Measurements from ENCODE around the gene PIGU.
"Not testable (repeated sequence)": the region's sequence is repeated elsewhere in the genome, so short reads cannot be mapped to it uniquely, and the experiment has no call there.

The PIGU gene

GRCh38 chr20:34676642-34677373, at the start of gene PIGU:
Gene PIGU, minus strand, starts transcription at chr20:34677092. Its CDS starts 7 bp downstream, at chr20:34677085.
- H3K4me3 Mint-ChIP-seq = peak within 1 kb of the TSS; percentile 90
- H3K27me3 Mint-ChIP-seq = no peaks in the 10 kb centered on the region
- H3K4me1 Mint-ChIP-seq = peaks cover 21% of the 10 kb centered on the region
- peak within 1 kb of the TSS; percentile 98 for H3K27ac Mint-ChIP-seq
- no peaks in the 10 kb centered on the region for H3K9me3 Mint-ChIP-seq
- peaks cover 2% of the 10 kb centered on the region for H3K36me3 Mint-ChIP-seq

GRCh38 chr20:34724172-34724571, 47.3 kb upstream of the PIGU start:
- H3K9me3 Mint-ChIP-seq = no peaks in the 10 kb centered on the region
- H3K27me3 Mint-ChIP-seq = no peaks in the 10 kb centered on the region
- no peak overlapping the region for H3K27ac Mint-ChIP-seq
- H3K4me3 Mint-ChIP-seq = no peak overlapping the region
- H3K36me3 Mint-ChIP-seq = peaks cover 13% of the 10 kb centered on the region
- H3K4me1 Mint-ChIP-seq = no peaks in the 10 kb centered on the region

GRCh38 chr20:34722560-34722959, 45.7 kb upstream of the PIGU start:
- not testable (repeated sequence) for H3K27ac Mint-ChIP-seq, H3K4me1 Mint-ChIP-seq, H3K4me3 Mint-ChIP-seq, H3K27me3 Mint-ChIP-seq, H3K9me3 Mint-ChIP-seq
- peaks cover 14% of the 10 kb centered on the region for H3K36me3 Mint-ChIP-seq

DNA sequence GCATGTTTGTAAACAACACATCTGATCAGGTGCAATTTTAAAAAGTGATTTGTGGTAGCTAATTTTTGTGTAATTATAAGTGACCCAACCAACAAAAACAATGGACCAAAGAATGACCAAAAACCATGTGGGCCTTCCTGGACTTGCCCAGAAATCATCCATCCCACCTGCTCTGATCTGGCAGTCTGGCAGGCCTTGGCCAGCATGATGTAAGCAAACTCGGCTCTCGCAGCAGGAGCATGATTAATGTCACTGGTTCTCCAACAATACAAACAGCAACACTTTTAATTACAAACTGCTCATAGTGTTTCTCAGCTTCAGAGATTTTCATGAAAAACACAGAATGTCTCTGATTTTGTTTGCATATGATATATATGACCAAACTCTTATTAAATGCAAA, 43.4 kb upstream of the PIGU start:
- Mint-ChIP-seq H3K4me3 (no peak overlapping the region), H3K27me3 (no peaks in the 10 kb centered on the region), H3K27ac (no peak overlapping the region), H3K36me3 (peaks cover 1% of the 10 kb centered on the region), H3K4me1 (no peaks in the 10 kb centered on the region), H3K9me3 (no peaks in the 10 kb centered on the region)

- H3K9me3 Mint-ChIP-seq, H3K4me3 Mint-ChIP-seq, H3K36me3 Mint-ChIP-seq, H3K27ac Mint-ChIP-seq, H3K4me1 Mint-ChIP-seq, H3K27me3 Mint-ChIP-seq: not testable (repeated sequence)
Observed at GRCh38 chr20:34719242-34720017, 42.5 kb upstream of the PIGU start.

GRCh38 chr20:34717230-34718095, 40.6 kb upstream of the PIGU start:
- Mint-ChIP-seq H3K4me3 (no peak overlapping the region), H3K36me3 (peaks cover 4% of the 10 kb centered on the region), H3K27ac (no peak overlapping the region), H3K9me3 (no peaks in the 10 kb centered on the region), H3K27me3 (no peaks in the 10 kb centered on the region), H3K4me1 (peaks cover 8% of the 10 kb centered on the region)

GRCh38 chr20:34716921-34717229, 40.0 kb upstream of the PIGU start:
- Mint-ChIP-seq H3K27ac (no peak overlapping the region), H3K9me3 (no peaks in the 10 kb centered on the region), H3K4me1 (peaks cover 8% of the 10 kb centered on the region), H3K36me3 (peaks cover 4% of the 10 kb centered on the region), H3K4me3 (no peak overlapping the region), H3K27me3 (no peaks in the 10 kb centered on the region)

DNA sequence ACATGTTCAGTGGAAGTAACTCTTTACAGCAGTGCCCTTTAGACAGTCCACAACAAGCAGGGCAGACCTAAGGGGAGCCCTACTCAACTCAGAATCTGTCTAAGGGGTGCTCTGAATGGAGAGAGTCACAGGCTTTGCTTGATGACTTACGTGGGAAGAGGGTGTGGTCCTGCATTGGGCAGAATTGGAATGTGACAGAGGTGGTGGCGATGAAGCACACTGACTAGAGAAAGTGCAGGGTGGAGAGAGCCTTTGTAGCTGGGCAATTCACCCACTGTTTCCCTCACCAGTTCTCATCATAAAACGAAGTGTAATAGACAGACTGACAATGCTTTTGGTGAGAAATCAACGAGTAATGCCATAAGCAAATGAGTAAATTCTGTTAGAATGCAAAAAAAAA, 38.5 kb upstream of the PIGU start:
- Mint-ChIP-seq H3K9me3 (no peaks in the 10 kb centered on the region), H3K4me3 (no peak overlapping the region), H3K4me1 (peaks cover 12% of the 10 kb centered on the region), H3K27me3 (no peaks in the 10 kb centered on the region), H3K36me3 (peaks cover 4% of the 10 kb centered on the region), H3K27ac (no peak overlapping the region)

- H3K27me3 Mint-ChIP-seq, H3K9me3 Mint-ChIP-seq, H3K4me3 Mint-ChIP-seq, H3K36me3 Mint-ChIP-seq, H3K27ac Mint-ChIP-seq: not testable (repeated sequence)
- H3K4me1 Mint-ChIP-seq = peaks cover 16% of the 10 kb centered on the region
Observed at GRCh38 chr20:34713944-34714515, 37.1 kb upstream of the PIGU start.

GRCh38 chr20:34713194-34713943, 36.5 kb upstream of the PIGU start:
- Mint-ChIP-seq H3K27ac (no peak overlapping the region), H3K36me3 (peaks cover 4% of the 10 kb centered on the region), H3K9me3 (no peaks in the 10 kb centered on the region), H3K4me1 (peaks cover 20% of the 10 kb centered on the region), H3K4me3 (no peak overlapping the region), H3K27me3 (no peaks in the 10 kb centered on the region)

- H3K27me3 Mint-ChIP-seq = no peaks in the 10 kb centered on the region
- peaks cover 21% of the 10 kb centered on the region for H3K4me1 Mint-ChIP-seq
- H3K9me3 Mint-ChIP-seq = no peaks in the 10 kb centered on the region
- no peak overlapping the region for H3K27ac Mint-ChIP-seq
- H3K36me3 Mint-ChIP-seq = peaks cover 4% of the 10 kb centered on the region
- no peak overlapping the region for H3K4me3 Mint-ChIP-seq
Observed at GRCh38 chr20:34712525-34713192, 35.8 kb upstream of the PIGU start.

- H3K27ac Mint-ChIP-seq = no peak overlapping the region
- H3K9me3 Mint-ChIP-seq = no peaks in the 10 kb centered on the region
- peaks cover 21% of the 10 kb centered on the region for H3K4me1 Mint-ChIP-seq
- peaks cover 2% of the 10 kb centered on the region for H3K36me3 Mint-ChIP-seq
- no peak overlapping the region for H3K4me3 Mint-ChIP-seq
- no peaks in the 10 kb centered on the region for H3K27me3 Mint-ChIP-seq
Observed at GRCh38 chr20:34711813-34712430, 35.0 kb upstream of the PIGU start.

- Mint-ChIP-seq H3K4me1 (peaks cover 25% of the 10 kb centered on the region), H3K27ac (no peak overlapping the region), H3K27me3 (no peaks in the 10 kb centered on the region), H3K9me3 (no peaks in the 10 kb centered on the region), H3K4me3 (peak overlapping the region; percentile 82), H3K36me3 (peaks cover 2% of the 10 kb centered on the region)
Observed at GRCh38 chr20:34710861-34711574, 34.1 kb upstream of the PIGU start.

- peak overlapping the region; percentile 82 for H3K4me3 Mint-ChIP-seq
- peaks cover 2% of the 10 kb centered on the region for H3K36me3 Mint-ChIP-seq
- no peaks in the 10 kb centered on the region for H3K27me3 Mint-ChIP-seq
- H3K4me1 Mint-ChIP-seq = peaks cover 25% of the 10 kb centered on the region
- H3K9me3 Mint-ChIP-seq = no peaks in the 10 kb centered on the region
- no peak overlapping the region for H3K27ac Mint-ChIP-seq
Observed at GRCh38 chr20:34710568-34710839, 33.6 kb upstream of the PIGU start.
